Transverse colon (tissue), 4 donors: ENCODE results near the gene EXOSC5. TPM values are rescaled to one million over a fixed set of nuclear protein-coding genes. Genes with fewer than 3 reads are reported as not detected.

ENCODE experiments used
- DNase-seq: peaks from one replicate; pipeline ENCODE4 v3.0.0-alpha.2; 2019
- H3K27ac ChIP-seq, 4 donors: fragments of 200-600 bp; sonication (generic); 2 replicates each; pipeline ENCODE4 v1.5.1; 2016 to 2018; ENCODE audit warnings: inconsistent platforms in 4 of 4
- H3K27me3 ChIP-seq: fragments of 200-600 bp; sonication (generic); 2 replicates; pipeline ENCODE4 v1.5.1; 2017; ENCODE audit warnings: inconsistent platforms
- H3K36me3 ChIP-seq, 4 donors: fragments of 200-600 bp; sonication (generic); 2 replicates each; pipeline ENCODE4 v1.5.1; 2017 to 2019; ENCODE audit warnings: inconsistent platforms in 4 of 4
- H3K4me1 ChIP-seq, 4 donors: fragments of 200-600 bp; sonication (generic); 2 replicates each; pipeline ENCODE4 v1.5.1; 2017 to 2020; ENCODE audit warnings: inconsistent platforms in 4 of 4
- H3K4me3 ChIP-seq, 4 donors: fragments of 200-600 bp; sonication (generic); 1 replicate in 1 of 4; 2 replicates in 3 of 4; pipeline versions ENCODE4 v1.5.1 to v1.6.1; 2017 to 2019; ENCODE audit warnings: inconsistent platforms in 4 of 4
- H3K9me3 ChIP-seq, 2 donors: fragments of 200-600 bp; sonication (generic); 2 replicates each; pipeline ENCODE4 v1.5.1; 2017 to 2019; ENCODE audit warnings: inconsistent platforms in 2 of 2
- EP300 ChIP-seq: sonication (generic); formaldehyde crosslinking; IDR thresholded peaks from one replicate; pipeline ENCODE4 v1.6.1; 2017; ENCODE audit warnings: antibody characterized with exemption, low read depth
- POLR2A ChIP-seq: fragments of 450-650 bp; IDR thresholded peaks from one replicate; pipeline ENCODE4 v1.6.1; 2016; ENCODE audit warnings: antibody characterized with exemption, mild to moderate bottlenecking, moderate library complexity
- POLR2AphosphoS5 ChIP-seq, 3 donors: sonication (generic); formaldehyde crosslinking; IDR thresholded peaks; one replicate each; pipeline ENCODE4 v1.6.1; 2016; ENCODE audit warnings: antibody characterized with exemption in 3 of 3
- WGBS, 2 donors: methylation state at CpG; one replicate each; pipeline ENCODE4 v1.1.5; 2018; ENCODE audit warnings: low coverage in 1 of 2; 5-methylcytosine and 5-hydroxymethylcytosine counted together
- in situ Hi-C, 4 donors: fragments of 200-750 bp; cut with MboI; loops; one replicate each; pipeline versions ENCODE4 v1.15.0 to v1.15.1; 2017; ENCODE audit warnings: low sequenced_read_pairs in 3 of 4, low pct_ligation_motif_present in 1 of 4, low pct_unique_long_range_greater_than_20kb in 1 of 4
- intact Hi-C: fragments of 100-400 bp; cut with DNase I; formaldehyde crosslinking; loops from one replicate; pipeline ENCODE4 v1.15.1; 2023; ENCODE audit warnings: low total_unique reads
- total RNA-seq, 4 donors: library from RNA; depleted of rRNA; stranded (reverse); fragments of >200 nt; gene quantifications; one replicate each; pipeline ENCODE4 v1.1.0, GENCODE V29; 2016
- TF ChIP-seq, protein P1 (sequence below), 5 experiments: fragments of 200-600 bp in 3 of 5; fragments of 450-650 bp in 2 of 5; sonication (generic) in 3 of 5; IDR thresholded peaks; 1 replicate in 2 of 5; 2 replicates in 3 of 5; pipeline ENCODE4 v1.5.1; 2016 to 2017; ENCODE audit warnings: antibody characterized with exemption in 5 of 5, inconsistent platforms in 3 of 5, mild to moderate bottlenecking in 2 of 5, moderate library complexity in 1 of 5

Gene EXOSC5
- total RNA-seq, 4 donors from 2014 or later = 4.0 to 20.6 (median 10.8) TPM

DNA sequence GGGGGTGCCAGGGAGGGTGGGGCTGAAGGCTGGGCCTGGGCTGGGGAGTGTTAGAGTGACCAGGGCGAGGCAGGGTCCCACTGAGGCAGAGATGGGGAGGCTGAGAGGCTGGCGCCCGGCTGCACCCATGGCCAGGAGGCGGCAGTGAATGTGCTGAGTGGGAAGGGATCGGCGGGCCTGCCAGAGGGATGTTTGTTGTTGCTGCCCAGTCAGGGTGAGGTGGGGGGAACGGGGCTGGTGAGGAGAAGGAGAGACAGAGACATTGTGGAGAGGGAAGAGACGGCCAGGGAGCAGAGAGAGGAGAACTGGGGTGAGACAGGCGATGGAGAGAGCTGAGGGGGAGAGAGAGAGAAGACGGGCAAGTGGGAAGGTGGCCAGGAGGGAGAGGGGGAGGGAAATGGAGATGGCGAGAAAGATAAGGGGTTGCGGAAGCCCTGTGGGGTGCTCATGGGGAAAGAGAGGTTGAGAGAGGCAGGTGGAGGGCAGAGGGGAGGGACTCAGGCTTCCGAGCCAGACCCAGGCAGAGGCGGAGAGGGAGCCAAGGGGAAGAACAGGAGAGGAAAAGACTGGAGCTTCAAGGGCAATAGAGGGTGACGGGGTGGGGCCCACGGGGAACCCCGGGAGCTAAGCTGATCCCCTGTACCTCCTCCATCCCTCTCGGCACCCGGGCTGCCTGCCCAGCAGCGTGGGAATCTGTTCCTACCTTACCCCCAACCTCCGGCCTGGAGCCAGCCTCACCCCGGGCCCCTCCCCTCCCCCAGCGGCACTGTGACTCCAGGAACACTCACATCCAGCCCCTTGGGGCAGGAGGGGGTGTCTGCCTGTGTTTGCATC is 30.7 kb upstream of the EXOSC5 start:
- 7 to 10% methylated on average over 11 to 23 of the region's 23 CpGs for WGBS, 2 donors
- H3K4me3 ChIP-seq = peak overlapping the region; percentile 46 to 68 (median 50)
- in situ Hi-C loops (no loop called here), intact Hi-C loops (no loop called here)
- peaks cover 0 to 2% (median under 1%) of the 10 kb centered on the region in 4 donors for H3K36me3 ChIP-seq
- no peaks in the 10 kb centered on the region for H3K9me3 ChIP-seq
- H3K27me3 ChIP-seq = no peaks in the 10 kb centered on the region
- H3K27ac ChIP-seq = peak overlapping the region; percentile 86 to 94 (median 90)
- TF ChIP-seq, protein P1, sequence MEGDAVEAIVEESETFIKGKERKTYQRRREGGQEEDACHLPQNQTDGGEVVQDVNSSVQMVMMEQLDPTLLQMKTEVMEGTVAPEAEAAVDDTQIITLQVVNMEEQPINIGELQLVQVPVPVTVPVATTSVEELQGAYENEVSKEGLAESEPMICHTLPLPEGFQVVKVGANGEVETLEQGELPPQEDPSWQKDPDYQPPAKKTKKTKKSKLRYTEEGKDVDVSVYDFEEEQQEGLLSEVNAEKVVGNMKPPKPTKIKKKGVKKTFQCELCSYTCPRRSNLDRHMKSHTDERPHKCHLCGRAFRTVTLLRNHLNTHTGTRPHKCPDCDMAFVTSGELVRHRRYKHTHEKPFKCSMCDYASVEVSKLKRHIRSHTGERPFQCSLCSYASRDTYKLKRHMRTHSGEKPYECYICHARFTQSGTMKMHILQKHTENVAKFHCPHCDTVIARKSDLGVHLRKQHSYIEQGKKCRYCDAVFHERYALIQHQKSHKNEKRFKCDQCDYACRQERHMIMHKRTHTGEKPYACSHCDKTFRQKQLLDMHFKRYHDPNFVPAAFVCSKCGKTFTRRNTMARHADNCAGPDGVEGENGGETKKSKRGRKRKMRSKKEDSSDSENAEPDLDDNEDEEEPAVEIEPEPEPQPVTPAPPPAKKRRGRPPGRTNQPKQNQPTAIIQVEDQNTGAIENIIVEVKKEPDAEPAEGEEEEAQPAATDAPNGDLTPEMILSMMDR (IDR thresholded peaks at IDR 0.05) = no peak
- no peak for TF ChIP-seq POLR2A
- no peak for TF ChIP-seq EP300
- TF ChIP-seq POLR2AphosphoS5 (IDR thresholded peaks at IDR 0.05) = no peak
- DNase-seq = peak; percentile 45
- H3K4me1 ChIP-seq = peaks cover 19 to 45% (median 38%) of the 10 kb centered on the region in 4 donors

DNA sequence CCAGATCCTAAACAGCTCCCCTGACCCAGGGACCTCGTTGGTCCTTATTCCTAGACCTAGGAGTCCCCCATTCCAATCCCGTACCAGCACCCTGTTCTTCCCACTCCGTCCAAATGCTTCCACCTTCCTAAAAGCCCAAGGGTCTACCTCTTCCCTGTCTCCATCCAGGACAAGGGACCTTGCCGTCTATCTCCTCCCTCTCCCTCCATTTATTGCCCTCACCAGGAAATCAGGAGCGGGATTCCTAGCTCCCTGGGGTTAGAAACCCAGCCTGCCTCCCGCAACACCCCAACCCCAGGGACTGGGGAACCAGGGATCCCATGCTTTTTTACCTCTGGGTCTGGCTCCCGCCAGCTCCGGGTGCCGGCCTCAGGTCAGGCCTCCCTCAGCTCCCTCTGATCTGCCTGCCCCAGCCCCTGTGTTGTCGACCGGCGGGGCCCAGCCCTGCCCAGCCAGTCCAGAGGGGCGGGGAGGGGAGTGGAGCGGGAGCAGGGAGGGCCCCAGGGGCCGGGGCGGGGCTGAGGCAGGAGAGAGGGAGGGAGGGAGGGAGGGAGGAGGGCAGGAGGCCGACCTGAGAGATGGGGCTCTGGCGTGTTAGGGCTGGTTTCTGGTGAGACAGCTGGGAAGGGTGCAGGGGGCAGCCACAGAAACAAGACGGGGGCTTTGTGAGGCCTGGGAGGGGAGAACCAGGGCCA is 29.9 kb upstream of the EXOSC5 start, which contains the start of gene B3GNT8:
B3GNT8 (minus strand) TSS at position 423 of the 695 bp plus-strand sequence. CDS start 596 bp downstream, outside the sequence.
- H3K4me1 ChIP-seq = peaks cover 19 to 45% (median 38%) of the 10 kb centered on the region in 4 donors
- no peaks in the 10 kb centered on the region for H3K9me3 ChIP-seq
- H3K36me3 ChIP-seq = peaks cover 0 to 6% (median 2%) of the 10 kb centered on the region in 4 donors
- TF ChIP-seq EP300 (no peak), POLR2AphosphoS5 (IDR thresholded peaks at IDR 0.05) (peak; percentile 95 to 98 (median 97)), POLR2A (peak; percentile 98)
- TF ChIP-seq, protein P1 (IDR thresholded peaks at IDR 0.05) = no peak
- 10 to 18% methylated on average over 2 to 19 of the region's 19 CpGs for WGBS, 2 donors
- in situ Hi-C loops = no loop called here
- no peaks in the 10 kb centered on the region for H3K27me3 ChIP-seq
- H3K27ac ChIP-seq = peak within 1 kb of the TSS; percentile 86 to 94 (median 90)
- intact Hi-C loops = no loop called here
- DNase-seq = peak; percentile 94
- peak within 1 kb of the TSS; percentile 46 to 74 (median 60) for H3K4me3 ChIP-seq

GRCh38 chr19:41426116-41426841 is 29.1 kb upstream of the EXOSC5 start:
- in situ Hi-C loops = no loop called here
- H3K4me1 ChIP-seq = peaks cover 20 to 54% (median 46%) of the 10 kb centered on the region in 4 donors

More at GRCh38 chr19:41426116-41426841, 29.1 kb upstream of the EXOSC5 start:
- no peaks in the 10 kb centered on the region for H3K27me3 ChIP-seq
- H3K9me3 ChIP-seq = no peaks in the 10 kb centered on the region
- peak overlapping the region; percentile 86 to 94 (median 90) for H3K27ac ChIP-seq
- H3K36me3 ChIP-seq = peaks cover 0 to 6% (median 2%) of the 10 kb centered on the region in 4 donors
- TF ChIP-seq POLR2AphosphoS5 (IDR thresholded peaks at IDR 0.05) = no peak
- no peak for TF ChIP-seq EP300
- TF ChIP-seq, protein P1 (IDR thresholded peaks at IDR 0.05) = no peak
- no peak for TF ChIP-seq POLR2A
- DNase-seq = no peak
- 64% methylated on average over 36 of the region's 36 CpGs; no CpG with 5 or more reads in 1 of the 2 donors for WGBS, 2 donors
- intact Hi-C loops = no loop called here
- H3K4me3 ChIP-seq = peak overlapping the region; percentile 46 to 74 (median 60)
